NCI-H82 treated with DMSO at 0.1 percent for 48 hours (cell line): Measurements from ENCODE around the gene CNIH4.
"Not testable (repeated sequence)": the region's sequence is repeated elsewhere in the genome, so short reads cannot be mapped to it uniquely, and the experiment has no call there.

ENCODE experiments used
- DNase-seq: peaks from one replicate; lab custom pipeline; 2025; ENCODE audit not compliant: unreplicated experiment; lab: John Stamatoyannopoulos, UW

The CNIH4 gene

GRCh38 chr1:224356685-224357625, at the start of gene CNIH4:
Gene CNIH4 (plus strand): TSS chr1:224356879. CDS start chr1:224356925, 46 bp downstream.
- peak; percentile 98 for DNase-seq

- no peak for DNase-seq
These were observed 48.6 kb upstream of the CNIH4 start for GRCh38 chr1:224308064-224308463.

DNA sequence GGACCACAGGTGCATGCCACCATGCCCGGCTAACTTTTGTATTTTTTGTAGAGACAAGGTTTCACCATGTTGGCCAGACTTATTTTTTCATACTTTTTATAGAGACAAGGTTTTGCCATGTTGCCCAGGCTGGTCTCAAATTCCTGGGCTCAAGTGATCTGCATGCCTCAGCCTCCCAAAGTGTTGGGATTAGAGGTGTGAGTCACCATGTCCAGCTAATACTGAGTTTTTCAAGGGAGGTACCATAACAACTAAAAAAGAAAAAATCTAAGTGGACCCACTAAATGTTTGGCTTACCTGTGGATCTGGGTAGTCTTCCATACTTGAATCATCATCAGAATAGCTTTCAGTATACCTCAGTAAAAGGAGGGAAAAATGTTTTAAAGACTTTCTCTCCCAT, 45.2 kb upstream of the CNIH4 start:
- not testable (repeated sequence) for DNase-seq

GRCh38 chr1:224312025-224312424, 44.7 kb upstream of the CNIH4 start:
- no peak for DNase-seq

DNA sequence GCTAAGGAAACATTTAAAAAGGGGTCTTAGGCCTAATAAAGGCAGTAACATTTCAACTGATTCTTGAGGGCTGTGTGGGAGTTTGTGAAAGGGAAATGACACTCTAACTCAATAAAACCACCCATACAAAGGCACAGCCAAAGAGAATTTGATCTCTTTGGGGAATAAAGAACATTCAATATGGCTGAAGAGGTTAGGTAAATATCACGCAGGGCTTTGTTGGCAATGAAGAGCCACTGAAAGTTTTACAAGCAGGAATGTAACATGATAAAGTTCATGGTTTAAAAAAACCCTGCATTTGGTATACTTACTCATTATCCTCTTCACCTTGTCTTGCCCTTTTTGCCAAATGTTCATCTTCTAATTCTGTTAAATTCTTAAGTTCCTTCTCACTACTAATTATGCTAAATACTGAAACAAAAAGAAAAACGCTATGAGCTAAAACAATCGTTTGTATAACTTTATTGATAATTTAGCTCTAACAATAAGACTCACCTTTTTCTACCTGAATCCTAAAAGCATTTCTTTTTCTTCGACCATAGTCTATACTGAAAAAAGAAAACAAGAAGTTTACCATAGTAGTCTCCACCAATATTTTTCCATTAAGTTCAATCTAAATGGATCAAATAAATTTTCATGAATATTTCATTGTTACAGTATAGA, 39.2 kb upstream of the CNIH4 start:
- no peak for DNase-seq

GRCh38 chr1:224321706-224322105, 35.0 kb upstream of the CNIH4 start:
- DNase-seq = no peak

DNA sequence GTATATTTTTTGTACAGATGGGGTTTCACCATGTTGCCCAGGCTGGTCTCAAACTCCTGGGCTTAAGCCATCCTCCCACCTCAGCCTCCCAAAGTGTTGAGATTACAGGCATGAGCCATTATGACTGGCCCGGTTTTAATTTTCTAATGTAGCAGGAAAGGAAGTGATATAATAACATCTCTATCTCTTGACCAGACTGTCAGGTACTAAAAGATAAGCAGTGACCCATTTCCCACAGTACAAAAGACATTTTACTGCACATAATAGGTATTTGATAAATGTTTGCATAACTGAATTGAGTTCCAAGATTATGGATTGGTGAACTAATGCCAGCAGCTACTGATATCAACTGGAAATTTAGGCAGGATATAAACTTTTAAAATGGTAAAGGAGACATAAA, 30.7 kb upstream of the CNIH4 start:
- DNase-seq = no peak

- DNase-seq = no peak
These were observed 28.0 kb upstream of the CNIH4 start for GRCh38 chr1:224328644-224329043.

GRCh38 chr1:224329484-224329841, 27.2 kb upstream of the CNIH4 start:
- DNase-seq = no peak

GRCh38 chr1:224329842-224330753, 26.6 kb upstream of the CNIH4 start, which contains the start of gene NVL:
Gene NVL (minus strand): TSS chr1:224330172. CDS start chr1:224330127, 45 bp downstream.
- DNase-seq = peak; percentile 91

DNA sequence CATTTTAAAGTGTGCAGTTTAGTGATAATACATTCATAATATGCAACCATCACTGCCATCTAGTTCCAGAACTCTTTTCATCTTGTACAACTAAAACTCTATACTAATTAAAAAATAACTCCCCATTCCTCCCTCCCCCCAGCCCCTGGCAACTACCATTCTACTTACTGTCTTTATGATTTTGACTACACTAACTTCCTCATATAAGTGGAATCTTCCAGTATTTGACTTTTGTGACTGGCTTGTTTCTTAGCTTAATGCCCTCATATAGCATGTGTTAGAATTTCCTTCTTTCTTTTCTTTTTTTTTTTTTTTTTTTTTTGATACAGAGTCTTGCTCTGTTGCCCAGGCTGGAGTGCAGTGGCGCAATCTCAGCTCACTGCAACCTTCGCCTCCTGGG, 25.4 kb upstream of the CNIH4 start:
- no peak for DNase-seq

DNA sequence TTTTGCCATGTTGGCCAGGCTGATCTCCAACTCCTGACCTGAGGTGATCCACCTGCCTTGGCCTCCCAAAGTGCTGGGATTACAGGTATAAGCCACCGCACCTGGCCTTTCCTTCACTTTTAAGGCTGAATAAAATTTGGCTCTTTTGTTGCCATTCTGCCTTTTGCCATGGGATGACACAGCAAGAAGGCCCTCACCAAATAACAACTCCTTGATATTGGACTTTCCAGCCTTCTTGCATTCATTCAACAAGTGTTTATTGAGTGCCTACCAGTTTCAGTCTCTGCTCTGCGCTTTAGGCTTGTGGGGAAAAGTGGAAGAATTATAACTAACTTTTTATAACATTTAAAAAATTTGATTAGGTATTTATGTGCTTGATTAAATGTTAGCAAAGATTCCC, 24.9 kb upstream of the CNIH4 start:
- no peak for DNase-seq

DNA sequence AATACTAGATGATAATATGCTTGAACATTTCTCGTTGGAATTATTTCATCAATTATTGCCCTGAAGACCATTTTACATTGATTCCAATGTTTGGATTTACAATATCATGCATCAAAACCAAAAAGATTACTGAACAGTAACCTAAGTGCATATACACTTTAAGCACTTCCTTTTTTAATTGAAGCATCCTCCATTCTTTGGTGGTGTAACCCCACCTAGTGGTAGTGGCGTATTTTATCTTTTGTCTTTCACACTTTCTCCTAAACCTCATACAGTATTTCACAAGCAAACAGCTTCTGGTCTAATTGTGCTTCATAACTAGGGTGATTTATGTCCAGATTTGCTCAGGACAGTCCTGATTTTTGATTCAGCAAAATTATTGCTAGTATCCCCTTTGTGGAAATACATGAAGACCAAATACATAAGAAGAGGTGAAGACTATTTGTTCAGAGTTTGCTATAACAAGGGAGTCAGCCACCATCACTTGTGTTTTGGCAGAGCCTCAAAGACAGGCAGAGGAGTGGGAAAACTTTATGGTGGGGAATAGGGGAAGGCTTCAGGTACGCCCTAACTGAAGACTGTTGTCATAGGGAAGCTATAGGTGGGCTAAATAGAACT, 23.3 kb upstream of the CNIH4 start:
- DNase-seq = peak; percentile 67

DNA sequence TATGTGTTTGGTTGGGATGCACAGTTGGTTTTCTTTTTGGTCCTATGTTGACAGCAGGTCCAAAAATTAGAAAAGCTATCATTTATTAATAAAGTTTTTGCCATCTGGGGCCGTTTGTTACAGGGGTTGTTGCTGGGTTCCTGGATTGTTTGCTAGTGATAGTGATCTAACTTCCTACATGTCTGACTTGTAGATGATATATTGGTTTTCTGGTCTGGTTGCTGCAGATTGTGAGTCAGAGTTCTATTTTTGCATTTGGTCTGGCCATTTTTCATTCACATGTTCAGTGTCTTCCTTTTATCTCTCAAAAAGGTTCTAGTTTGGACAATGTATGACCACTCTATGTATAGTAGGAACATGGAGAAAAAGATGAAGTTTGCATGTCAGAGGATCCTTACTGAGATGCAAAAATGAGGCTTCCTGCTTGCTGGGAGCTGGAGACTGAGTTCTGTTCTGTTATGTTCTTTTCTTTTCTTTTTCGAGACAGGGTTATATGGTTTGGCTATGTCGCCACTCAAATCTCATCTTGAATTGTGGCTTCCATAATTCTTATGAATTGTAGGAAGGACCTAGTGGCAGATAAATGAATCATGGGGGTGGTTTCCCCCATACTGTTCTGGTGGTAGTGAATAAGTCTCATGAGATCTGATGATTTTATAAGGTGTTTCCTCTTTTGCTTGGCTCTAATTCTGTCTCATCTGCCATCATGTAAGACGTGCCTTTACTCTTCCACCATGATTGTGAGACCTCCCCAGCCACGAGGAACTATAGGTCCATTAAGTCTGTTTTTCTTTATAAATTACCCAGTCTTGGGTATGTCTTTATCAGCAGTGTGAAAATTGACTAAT, 22.5 kb upstream of the CNIH4 start:
- DNase-seq = no peak

- no peak for DNase-seq
These were observed 18.4 kb upstream of the CNIH4 start for GRCh38 chr1:224338150-224338838.

GRCh38 chr1:224339442-224340033, 17.1 kb upstream of the CNIH4 start:
- no peak for DNase-seq

GRCh38 chr1:224340453-224341384, 16.0 kb upstream of the CNIH4 start:
- not testable (repeated sequence) for DNase-seq

GRCh38 chr1:224343679-224344078, 13.0 kb upstream of the CNIH4 start:
- DNase-seq = no peak
